HUDEP-2 (cell line): ENCODE results near the gene ASPA.

Source experiments
- DNase-seq, 76 experiments: peaks; one replicate each; lab custom pipeline; 2025; ENCODE audit not compliant: unreplicated experiment in 76 of 76; lab: John Stamatoyannopoulos, UW

Gene ASPA

GRCh38 chr17:3532859-3533142 lies 57.0 kb downstream of the ASPA start:
- DNase-seq = no peak

GRCh38 chr17:3533752-3534151 lies 58.0 kb downstream of the ASPA start:
- DNase-seq = no peak

GRCh38 chr17:3534881-3535252 lies 59.1 kb downstream of the ASPA start:
- DNase-seq = peak in 37 of 76 experiments; percentile 5 to 53 (median 24)

GRCh38 chr17:3535253-3535995 lies 59.6 kb downstream of the ASPA start:
- DNase-seq = peak in 58 of 76 experiments; percentile 3 to 72 (median 40)

- no peak for DNase-seq
Observed at GRCh38 chr17:3536716-3537115, 60.9 kb downstream of the ASPA start.

- peak in 1 of 76 experiments; percentile 4 for DNase-seq
Observed at GRCh38 chr17:3539881-3540540, 64.2 kb downstream of the ASPA start.

- DNase-seq = no peak
Observed at GRCh38 chr17:3542410-3543088, 66.8 kb downstream of the ASPA start.

GRCh38 chr17:3543453-3543852 lies 67.7 kb downstream of the ASPA start:
- DNase-seq = no peak

GRCh38 chr17:3544365-3544764 lies 68.6 kb downstream of the ASPA start:
- DNase-seq = no peak

- no peak for DNase-seq
Observed at GRCh38 chr17:3545151-3545550, 69.4 kb downstream of the ASPA start.

- no peak for DNase-seq
Observed at GRCh38 chr17:3546521-3546920, 70.7 kb downstream of the ASPA start.

GRCh38 chr17:3546997-3547396 lies 71.2 kb downstream of the ASPA start:
- no peak for DNase-seq

- DNase-seq = no peak
Observed at GRCh38 chr17:3547628-3548027, 71.8 kb downstream of the ASPA start.

- no peak for DNase-seq
Observed at GRCh38 chr17:3549610-3550162, 73.9 kb downstream of the ASPA start.

- no peak for DNase-seq
Observed at GRCh38 chr17:3551189-3551588, 75.4 kb downstream of the ASPA start.

GRCh38 chr17:3552916-3553315 lies 77.1 kb downstream of the ASPA start:
- no peak for DNase-seq
